Glutamatergic neuron (in vitro differentiated cells): ENCODE measurements around the gene LDLRAD3. TPM values are rescaled to one million over a fixed set of nuclear protein-coding genes. Genes with fewer than 3 reads are reported as not detected.
"Not testable (repeated sequence)": the region's sequence is repeated elsewhere in the genome, so short reads cannot be mapped to it uniquely, and the experiment has no call there.

ENCODE experiments used
- DNase-seq: peaks from one replicate; pipeline ENCODE4 v3.0.0; 2022
- H3K27ac Mint-ChIP-seq: one replicate; pipeline ENCODE4 v1.8.0; 2020; ENCODE audit warnings: mild to moderate bottlenecking, mixed read lengths, inconsistent platforms; ENCODE audit not compliant: unreplicated experiment
- H3K27me3 Mint-ChIP-seq: one replicate; pipeline ENCODE4 v1.8.0; 2020; ENCODE audit warnings: mild to moderate bottlenecking, moderate library complexity, mixed read lengths, inconsistent platforms; ENCODE audit not compliant: unreplicated experiment
- H3K36me3 Mint-ChIP-seq: one replicate; pipeline ENCODE4 v1.8.0; 2020; ENCODE audit warnings: mild to moderate bottlenecking, mixed read lengths, inconsistent platforms; ENCODE audit not compliant: unreplicated experiment
- H3K4me1 Mint-ChIP-seq: one replicate; pipeline ENCODE4 v1.8.0; 2020; ENCODE audit warnings: mild to moderate bottlenecking, low read depth, mixed read lengths, inconsistent platforms; ENCODE audit not compliant: unreplicated experiment
- H3K4me3 Mint-ChIP-seq: one replicate; pipeline ENCODE4 v1.8.0; 2020; ENCODE audit warnings: mild to moderate bottlenecking, mixed read lengths, inconsistent platforms; ENCODE audit not compliant: unreplicated experiment
- H3K9me3 Mint-ChIP-seq: one replicate; pipeline ENCODE4 v1.8.0; 2020; ENCODE audit warnings: mild to moderate bottlenecking, moderate library complexity, mixed read lengths, inconsistent platforms; ENCODE audit not compliant: unreplicated experiment
- total RNA-seq: library from RNA; stranded (reverse); fragmentation: NEBNext Ultra II Directional; extraction: Animal tissue kit (Norgen Biotek cat#: 25700); gene quantifications from one replicate; pipeline ENCODE4 v1.2.1, GENCODE V29; 2021; ENCODE audit not compliant: unreplicated experiment
- TF ChIP-seq, protein P1 (sequence below): fragments of 200-600 bp; sonication (generic); IDR thresholded peaks from one replicate; pipeline ENCODE4 v1.5.0; 2021; ENCODE audit not compliant: partially characterized antibody, unreplicated experiment

The LDLRAD3 gene
- total RNA-seq, 1 donor from 2014 or later, result 59.9 TPM

DNA sequence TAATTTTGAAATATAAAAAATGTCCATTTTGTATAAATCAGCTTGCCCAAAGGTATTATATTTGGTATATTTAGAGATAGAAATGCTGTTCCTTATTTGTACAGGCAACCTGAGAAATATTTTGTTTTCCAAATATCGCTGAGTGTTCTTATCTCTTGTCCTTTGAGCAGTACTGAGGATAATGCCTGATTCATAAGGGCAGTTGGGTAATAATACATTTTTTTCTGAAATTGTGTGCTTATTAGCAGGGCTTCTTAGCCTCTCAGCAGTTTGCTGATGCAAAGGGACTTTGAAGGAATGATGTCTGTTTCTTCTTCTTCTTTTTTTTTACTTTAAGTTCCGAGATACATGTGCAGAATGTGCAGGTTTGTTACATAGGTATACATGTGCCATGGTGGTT, 69.1 kb downstream of the LDLRAD3 start:
- TF ChIP-seq, protein P1, sequence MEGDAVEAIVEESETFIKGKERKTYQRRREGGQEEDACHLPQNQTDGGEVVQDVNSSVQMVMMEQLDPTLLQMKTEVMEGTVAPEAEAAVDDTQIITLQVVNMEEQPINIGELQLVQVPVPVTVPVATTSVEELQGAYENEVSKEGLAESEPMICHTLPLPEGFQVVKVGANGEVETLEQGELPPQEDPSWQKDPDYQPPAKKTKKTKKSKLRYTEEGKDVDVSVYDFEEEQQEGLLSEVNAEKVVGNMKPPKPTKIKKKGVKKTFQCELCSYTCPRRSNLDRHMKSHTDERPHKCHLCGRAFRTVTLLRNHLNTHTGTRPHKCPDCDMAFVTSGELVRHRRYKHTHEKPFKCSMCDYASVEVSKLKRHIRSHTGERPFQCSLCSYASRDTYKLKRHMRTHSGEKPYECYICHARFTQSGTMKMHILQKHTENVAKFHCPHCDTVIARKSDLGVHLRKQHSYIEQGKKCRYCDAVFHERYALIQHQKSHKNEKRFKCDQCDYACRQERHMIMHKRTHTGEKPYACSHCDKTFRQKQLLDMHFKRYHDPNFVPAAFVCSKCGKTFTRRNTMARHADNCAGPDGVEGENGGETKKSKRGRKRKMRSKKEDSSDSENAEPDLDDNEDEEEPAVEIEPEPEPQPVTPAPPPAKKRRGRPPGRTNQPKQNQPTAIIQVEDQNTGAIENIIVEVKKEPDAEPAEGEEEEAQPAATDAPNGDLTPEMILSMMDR, result no peak
- peaks cover 4% of the 10 kb centered on the region for H3K27me3 Mint-ChIP-seq
- peaks cover 8% of the 10 kb centered on the region for H3K4me1 Mint-ChIP-seq
- peaks cover 3% of the 10 kb centered on the region for H3K9me3 Mint-ChIP-seq
- no peak for DNase-seq
- no peaks in the 10 kb centered on the region for H3K36me3 Mint-ChIP-seq
- no peak overlapping the region for H3K4me3 Mint-ChIP-seq
- H3K27ac Mint-ChIP-seq, result no peak overlapping the region

DNA sequence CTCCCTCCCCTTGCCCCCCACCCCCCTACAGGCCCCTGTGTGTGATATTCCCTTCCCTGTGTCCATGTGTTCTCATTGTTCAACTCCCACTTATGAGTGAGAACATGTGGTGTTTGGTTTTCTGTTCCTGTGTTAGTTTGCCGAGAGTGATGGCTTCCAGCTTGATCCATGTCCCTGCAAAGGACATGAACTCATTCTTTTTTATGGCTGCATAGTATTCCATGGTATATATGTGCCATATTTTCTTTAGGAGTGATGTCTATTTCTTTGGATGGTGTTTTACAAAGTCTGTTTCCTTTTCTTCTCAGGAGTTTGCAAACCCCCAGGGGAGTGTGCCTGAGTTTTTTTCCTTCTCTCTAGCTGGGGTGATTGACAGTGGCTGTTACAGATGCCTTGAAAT, 69.6 kb downstream of the LDLRAD3 start:
- H3K27me3 Mint-ChIP-seq, H3K4me1 Mint-ChIP-seq, H3K9me3 Mint-ChIP-seq, DNase-seq, H3K36me3 Mint-ChIP-seq, H3K27ac Mint-ChIP-seq, H3K4me3 Mint-ChIP-seq: not testable (repeated sequence)

DNA sequence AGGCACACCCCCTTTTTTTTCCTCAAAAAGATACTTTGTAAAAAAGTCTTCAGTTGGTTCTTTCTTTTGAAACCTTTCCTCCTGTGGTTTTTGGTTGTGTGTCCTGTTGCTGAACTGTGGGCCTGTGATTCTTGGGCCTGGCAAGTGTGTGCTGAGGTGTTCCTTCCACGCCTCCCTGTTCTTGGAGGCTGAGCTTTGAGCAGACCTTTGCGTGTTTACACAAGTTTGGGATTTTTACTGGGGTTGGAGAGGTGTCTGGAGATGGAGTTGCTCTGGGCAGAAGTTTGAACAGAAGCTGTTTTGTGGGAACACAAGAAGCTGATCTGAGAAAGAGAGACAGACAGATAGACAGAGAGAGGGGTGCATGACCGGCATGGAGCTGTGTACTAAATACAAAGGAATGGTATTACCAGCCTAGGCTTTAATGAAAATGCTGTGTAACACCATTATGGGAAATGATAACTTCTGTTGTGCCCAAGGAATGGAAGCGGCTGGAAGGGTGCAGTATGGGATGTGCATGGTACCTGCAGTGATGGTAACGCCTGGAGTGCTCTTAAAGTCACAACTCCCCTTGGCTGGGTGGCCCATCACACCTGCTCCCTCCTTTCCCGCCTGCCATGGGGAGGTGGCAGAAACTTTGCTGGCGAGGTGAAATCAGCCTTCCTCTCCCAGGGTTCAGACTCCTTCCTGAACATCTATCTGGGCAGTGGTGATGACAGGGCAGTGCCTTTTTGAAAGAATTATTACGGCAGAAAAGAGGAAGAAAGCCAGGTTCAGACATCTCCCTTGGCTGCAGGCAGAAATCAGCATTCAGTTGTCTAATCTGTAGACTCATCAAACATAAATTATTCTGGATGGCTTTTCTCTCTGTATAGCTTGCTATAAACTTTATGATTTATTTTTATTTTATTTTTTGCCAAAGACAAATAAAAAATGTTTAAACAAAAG, 70.4 kb downstream of the LDLRAD3 start:
- peaks cover 3% of the 10 kb centered on the region for H3K9me3 Mint-ChIP-seq
- H3K4me1 Mint-ChIP-seq, result peaks cover 12% of the 10 kb centered on the region

DNA sequence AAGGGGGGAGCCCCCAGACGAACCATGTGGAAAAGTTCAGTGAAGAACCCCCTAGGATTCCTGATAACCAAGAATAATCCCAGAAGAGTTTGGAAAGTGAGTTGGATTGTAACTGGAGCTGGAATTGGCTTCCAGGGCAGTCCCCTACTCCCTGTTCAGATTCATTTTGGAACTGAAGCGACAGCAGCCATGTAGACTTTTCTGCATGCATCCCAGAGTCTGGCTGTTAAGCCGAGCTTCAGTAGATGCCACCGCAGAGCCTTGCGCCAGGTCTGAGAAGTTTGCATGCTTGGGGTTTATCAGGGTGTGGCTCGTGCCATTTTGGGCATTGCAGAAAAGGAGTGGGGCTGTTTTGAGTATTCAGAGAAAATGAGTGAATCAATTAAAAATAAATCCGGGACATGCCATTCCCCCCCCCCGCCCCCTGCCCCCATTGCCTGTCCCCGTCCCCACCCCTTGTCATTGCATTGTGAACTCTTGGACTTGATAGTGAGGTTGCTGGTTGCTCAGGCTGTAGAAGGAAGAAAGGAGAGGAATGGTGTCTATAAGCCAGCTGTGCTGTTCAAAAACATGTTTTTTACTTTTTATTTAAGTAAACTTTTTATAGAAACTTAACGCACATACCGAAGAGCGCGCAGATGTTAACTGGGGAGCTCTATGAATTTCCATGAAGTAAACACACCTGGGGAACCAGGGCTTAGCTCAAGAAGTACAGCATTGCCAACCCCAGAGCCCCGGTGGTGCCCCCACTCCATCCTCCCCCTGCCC, 71.2 kb downstream of the LDLRAD3 start:
- DNase-seq, result no peak
- Mint-ChIP-seq H3K9me3 (peaks cover 3% of the 10 kb centered on the region), H3K36me3 (no peaks in the 10 kb centered on the region), H3K27ac (no peak overlapping the region), H3K4me3 (no peak overlapping the region), H3K4me1 (peaks cover 13% of the 10 kb centered on the region), H3K27me3 (peaks cover 4% of the 10 kb centered on the region)
- TF ChIP-seq, protein P1, result no peak

More for the DNA sequence above, 70.4 kb downstream of the LDLRAD3 start:
- TF ChIP-seq, protein P1, result no peak
- H3K27me3 Mint-ChIP-seq, result peaks cover 4% of the 10 kb centered on the region
- H3K4me3 Mint-ChIP-seq, result no peak overlapping the region
- no peak for DNase-seq
- no peak overlapping the region for H3K27ac Mint-ChIP-seq
- H3K36me3 Mint-ChIP-seq, result no peaks in the 10 kb centered on the region

DNA sequence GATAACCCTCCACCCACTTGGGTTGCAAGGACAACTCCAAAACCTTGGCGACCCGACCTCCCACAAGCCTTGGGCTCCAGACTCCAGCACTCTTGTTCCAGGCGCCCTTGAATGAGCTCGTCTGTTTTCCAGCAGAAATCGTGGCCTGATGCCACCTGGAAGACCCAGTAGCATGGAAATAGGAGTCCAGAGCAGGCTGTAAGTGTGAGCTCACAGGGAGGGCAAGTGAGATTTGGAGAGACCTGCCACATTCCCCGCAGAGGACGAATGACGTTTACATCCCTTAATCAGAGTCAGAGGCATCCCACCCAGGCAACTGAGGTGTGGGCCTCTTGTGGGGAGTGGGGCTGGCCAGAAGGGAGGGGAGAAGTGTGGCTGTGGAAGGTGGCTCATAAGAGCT, 71.9 kb downstream of the LDLRAD3 start:
- Mint-ChIP-seq H3K27me3 (peaks cover 4% of the 10 kb centered on the region), H3K9me3 (peaks cover 3% of the 10 kb centered on the region), H3K27ac (no peak overlapping the region), H3K4me3 (no peak overlapping the region), H3K4me1 (peaks cover 13% of the 10 kb centered on the region), H3K36me3 (no peaks in the 10 kb centered on the region)
- no peak for DNase-seq
- TF ChIP-seq, protein P1, result no peak
